NCI-H2171 treated with DMSO at 0.1 percent for 48 hours (cell line): ENCODE results near the gene ADSS1.

Experiments
- DNase-seq: peaks from one replicate; lab custom pipeline; 2025; lab: John Stamatoyannopoulos, UW

The ADSS1 gene

DNA sequence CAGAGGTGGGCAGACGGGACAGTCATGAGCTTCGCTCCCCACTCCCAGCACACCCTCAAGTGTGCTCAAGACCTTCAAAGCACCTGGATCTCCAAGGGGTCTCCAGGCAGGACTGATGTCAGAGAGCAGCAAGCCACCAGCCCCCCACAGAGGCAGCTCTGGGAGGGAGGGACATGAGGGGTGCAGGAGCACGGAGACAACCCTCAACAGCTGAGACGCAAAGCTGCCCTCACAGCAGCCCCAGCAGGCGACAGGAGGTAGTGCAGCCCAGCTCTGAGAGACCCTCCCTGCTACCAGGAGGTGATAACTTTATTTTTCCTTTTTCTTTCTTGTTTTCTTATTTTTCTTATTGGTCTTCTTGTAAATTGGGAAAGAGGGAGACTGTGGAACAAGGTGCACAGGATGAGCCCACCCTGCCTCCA, 46.8 kb downstream of the ADSS1 start:
- DNase-seq, result no peak

DNA sequence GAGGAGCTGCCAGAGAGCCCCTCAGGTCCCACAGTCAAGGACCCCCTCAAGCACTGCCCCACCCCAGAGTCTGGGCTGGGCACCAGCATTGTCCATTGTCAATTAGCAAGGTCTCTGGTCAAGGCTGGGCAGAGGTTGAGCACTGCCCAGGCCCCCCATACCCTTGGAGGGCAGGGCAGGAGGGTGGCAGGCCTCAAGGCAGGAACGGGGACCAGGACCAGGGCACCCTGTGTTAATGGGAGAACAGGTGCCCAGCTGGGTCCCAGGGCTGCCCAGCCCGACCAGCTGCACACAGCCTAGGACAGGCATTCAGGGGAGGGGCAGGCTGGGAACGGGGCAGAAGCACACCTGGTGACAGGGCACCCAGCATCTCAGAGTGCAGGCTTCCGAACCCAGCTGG, 47.3 kb downstream of the ADSS1 start:
- no peak for DNase-seq

DNA sequence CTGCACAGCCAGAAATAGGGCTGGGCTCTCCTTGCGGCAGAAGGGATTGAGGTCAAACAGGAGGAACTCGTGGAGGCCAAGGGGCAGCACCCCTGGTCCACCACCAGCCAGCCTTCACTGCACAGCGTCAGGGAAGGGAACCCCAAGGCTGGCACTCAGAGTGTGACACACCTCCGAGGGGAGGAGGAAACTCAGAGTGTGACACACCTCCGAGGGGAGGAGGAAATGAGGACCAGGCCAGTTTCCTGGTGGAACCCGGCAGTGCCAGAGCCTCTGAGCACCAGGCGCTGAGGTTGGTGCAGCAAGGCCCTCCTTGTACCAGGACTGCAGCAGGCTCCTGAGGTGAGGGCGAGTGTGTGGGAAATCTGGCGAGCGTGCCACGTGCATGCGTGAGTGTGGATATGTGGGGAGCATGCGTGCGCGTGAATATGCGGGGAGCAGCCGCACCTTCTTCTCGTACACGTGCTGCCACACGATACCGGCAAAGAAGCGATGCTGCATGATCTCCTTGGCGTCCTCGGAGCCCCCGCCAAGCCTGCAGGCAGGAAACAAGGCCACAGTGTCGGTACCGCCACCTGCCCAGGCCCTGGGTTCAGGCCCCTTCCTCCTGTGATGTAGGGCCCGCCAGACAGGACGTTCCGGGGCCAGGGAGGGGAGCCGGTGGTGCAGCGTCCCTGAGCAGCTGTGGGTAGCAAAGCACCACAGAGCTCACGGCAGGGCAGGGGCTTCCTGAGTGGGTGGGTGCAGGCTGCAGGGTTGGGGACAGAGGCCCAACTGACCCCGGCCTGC, 48.1 kb downstream of the ADSS1 start:
- DNase-seq, result no peak

DNA sequence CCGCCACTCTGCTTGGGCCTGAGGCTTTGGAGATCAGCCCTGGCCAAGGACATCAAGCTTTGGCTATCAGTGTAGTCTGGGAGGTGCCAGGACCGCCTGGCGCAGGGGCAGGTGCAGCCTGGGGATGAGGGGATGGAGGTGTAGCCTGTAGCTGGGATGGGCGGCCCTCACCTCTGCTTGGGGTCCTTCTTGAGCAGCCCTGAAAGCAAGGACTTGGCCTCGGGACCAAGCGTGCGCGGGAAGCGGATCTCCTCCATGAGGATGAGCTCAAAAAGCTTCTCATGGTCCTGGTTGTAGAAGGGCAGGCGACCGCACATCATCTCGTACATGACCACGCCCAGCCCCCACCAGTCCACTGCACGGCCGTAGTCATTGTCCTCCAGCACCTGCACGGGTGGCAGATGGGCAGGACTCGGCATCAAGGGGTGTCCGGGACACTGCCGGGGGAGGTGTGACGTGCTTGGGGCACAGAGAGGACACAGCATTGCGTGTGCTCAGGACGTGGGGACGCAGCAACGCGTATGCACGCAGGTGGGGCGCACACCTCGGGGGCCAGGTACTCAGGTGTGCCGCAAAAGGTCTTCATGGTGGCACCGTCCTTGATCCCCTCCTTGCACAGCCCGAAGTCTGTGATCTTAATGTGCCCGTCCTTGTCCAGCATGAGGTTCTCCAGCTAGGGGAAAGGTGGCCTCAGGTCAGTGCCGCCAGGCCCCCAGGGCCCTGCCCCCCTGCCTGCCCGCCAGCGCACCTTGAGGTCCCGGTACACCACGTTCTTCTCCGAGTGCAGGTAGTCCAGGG, 48.9 kb downstream of the ADSS1 start:
- DNase-seq, result no peak

DNA sequence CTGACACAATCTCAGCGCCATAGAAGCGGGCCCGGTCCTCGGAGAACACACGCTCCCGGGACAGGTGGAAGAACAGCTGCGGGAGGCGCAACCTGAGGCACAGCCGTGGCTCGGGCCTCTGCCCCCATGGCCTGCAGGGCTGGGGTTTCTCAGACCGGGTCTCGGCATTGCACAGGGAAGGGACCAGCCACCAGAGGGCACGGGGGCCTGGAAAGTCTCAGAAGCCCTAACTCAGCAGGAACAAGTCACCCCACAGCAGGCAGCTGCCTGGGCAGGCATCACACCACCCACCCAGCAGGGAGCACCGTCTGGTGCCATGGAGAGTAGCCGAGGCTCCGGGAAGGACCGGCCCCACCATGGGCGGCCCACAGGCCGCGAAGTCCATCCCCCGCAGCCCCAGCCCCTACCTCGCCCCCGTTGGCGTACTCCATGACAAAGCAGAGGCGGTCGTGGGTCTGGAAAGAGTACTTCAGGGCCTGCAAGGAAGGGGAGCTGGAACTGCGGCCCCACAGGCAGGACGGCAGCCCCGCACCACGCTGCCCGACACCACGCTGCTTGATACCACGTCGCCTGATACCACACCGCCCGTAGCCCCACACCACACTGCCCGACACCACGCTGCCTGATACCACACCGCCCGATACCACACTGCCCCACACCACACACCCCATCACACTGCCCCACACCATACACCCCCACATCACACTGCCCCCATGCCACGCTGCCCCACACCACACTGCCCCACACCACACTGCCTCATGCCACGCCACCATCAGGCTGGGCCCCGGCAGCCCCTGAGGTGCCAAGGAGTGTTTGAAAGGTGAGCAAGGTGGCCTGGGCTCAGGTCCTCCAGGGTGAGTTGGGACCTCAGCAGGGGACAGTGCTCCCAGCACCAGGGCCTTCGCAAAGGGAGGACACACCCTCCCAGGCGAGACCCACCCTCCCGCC, 49.8 kb downstream of the ADSS1 start:
- peak; percentile 32 for DNase-seq

DNA sequence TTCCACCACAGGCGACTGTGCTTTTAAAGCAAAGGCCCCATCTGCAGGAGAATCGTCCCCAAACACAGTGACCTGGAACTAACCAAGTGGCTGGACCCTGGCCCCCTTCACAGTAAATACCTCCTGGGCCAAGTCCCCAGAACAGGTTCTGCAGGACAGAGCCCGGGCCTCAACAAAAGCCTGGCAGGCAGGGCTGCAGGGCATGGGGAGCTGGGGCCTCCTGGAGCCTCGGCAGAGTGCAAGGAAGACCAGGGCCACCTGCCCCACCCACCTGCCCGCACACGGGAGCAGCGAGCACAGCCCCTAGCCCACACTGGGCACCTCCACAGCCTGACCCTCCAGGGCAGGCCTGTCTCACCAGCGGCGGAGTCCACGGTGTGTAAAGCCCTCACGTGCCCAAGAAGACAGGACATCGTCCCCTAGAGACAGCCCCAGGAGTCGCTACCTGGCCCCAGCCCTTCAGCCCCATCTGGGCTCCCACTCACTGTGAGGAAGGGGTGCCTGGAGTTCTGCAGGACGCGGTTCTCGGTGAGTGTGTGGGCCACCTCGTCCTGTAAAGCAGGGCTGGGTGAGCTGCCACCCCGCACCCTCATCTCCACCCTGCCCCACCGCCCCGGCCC, 50.5 kb downstream of the ADSS1 start:
- no peak for DNase-seq

DNA sequence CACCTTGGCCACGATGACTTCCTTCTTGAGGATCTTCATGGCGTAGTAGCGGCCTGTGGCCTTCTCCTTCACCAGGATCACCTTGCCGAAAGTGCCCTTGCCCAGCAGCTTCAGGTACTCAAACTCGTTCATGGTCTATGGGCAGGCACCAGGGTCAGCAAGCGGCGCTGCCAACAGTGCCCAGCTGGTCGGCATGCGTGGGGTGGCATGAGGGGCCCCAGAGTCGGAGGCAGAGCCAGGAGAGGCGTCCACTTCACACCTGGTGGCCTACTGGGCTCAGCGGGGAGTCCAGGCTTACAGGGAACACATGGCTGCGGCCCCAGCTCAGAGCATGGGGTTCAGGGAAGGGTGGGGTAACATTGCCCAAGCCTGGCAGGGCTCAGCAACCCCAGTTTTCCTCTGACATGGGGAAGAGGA, 51.1 kb downstream of the ADSS1 start:
- DNase-seq, result no peak

DNA sequence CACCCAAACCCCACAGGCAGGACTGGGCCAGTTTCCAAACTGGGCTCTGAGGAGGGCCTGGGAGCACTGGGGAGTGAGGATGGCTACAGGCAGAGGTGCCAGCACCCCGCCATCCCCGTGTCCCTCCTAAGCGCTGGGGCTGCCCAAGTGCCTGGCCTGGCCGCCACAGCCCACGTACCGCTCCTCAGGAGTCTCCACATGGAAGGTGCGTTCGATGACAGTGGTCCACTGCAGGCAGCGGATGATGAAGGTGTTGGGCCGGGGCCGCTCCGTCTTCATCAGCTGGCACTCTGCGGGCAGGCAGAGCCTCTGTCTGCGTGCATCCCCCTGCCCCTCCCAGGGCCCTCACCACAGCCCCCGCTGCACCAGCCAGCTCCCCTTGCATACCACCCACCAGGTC, 52.5 kb downstream of the ADSS1 start:
- DNase-seq, result no peak

DNA sequence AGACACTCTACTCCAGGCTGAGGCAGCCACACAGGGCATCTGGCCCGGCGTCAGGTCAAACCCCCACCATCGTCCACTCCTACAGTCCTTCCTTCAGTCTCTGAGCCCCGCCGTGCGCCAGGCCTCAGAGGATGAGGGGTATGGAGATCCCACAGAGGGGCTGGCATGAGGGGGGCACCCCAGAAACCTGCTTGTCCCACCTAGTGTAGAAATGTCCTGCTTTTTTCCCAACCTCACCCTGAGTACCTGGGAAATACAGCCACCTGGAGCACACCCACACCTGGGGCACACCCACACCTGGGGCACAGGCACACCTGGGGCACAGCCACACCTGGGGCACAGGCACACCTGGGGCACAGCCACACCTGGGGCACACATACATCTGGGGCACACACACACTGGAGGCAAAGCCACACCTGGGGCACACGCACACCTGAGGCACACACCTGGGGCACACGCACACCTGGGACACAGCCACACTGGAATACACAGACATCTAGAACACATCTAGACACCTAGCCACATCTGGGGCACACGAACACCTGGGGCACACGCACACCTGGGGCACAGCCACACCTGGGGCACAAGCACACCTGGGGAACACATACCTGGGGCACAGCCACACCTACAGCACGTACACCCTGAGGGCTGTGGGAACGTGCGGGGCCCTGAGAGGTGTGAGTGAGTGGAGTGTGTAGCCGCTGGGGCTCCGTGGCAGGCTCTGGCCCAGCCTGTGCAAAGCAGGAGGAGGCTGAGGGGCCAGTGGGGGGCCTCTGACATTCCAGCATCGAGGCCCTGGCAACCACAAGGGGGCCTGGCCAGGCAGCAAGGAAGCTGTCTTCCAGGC, 53.2 kb downstream of the ADSS1 start:
- no peak for DNase-seq

DNA sequence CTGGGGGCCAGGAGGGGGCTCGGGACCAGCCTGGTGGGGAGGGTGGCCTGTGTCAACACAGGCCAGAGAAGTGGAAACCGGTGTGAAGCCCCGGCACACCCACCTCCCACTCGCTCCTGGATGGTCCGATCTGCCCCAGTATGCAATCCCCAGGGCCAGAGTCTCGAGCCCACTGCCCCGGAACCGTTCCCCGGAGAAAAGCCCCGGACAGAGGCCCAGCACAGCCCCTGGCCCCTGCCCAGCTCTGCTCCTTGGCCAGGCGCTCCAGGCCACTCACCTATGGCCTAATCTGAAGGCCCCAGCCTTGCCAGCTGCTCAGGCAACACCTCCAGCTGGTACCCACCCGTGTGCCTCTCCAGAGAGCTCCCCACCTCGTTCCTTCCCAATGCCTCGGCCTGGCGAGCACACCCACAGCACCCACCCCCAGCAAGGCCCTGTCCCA, 53.8 kb downstream of the ADSS1 start:
- DNase-seq, result no peak

DNA sequence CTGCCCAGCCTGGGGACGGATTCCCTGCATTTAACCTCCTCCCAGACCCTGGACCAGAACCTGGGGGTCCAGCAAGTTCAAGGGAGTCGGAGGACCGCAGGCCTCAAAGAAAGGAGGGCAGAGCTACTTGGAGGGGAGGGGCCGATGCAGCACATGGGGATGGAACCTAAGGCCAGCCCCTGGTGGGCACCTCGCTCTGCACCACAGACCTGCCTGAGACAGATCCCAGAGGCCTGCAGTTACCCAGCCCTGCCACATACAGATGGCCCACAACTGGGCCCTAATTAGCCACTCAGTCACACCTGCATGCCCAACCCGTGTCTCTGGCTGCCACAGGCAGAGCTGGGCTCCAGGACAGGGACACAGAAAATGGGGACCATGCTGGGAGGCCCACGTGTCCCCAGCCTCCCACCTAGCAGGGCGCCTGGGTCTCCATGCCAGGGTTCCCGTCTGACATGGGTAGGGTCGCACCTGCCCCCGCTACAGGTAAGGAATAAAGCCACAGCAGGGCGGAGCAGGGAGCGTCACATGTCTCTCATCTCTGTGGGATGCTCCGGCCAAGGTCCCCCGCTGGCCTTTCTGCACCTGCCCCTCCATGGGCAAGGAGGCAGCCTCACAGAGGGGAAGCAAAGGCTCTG, 54.8 kb downstream of the ADSS1 start:
- no peak for DNase-seq

DNA sequence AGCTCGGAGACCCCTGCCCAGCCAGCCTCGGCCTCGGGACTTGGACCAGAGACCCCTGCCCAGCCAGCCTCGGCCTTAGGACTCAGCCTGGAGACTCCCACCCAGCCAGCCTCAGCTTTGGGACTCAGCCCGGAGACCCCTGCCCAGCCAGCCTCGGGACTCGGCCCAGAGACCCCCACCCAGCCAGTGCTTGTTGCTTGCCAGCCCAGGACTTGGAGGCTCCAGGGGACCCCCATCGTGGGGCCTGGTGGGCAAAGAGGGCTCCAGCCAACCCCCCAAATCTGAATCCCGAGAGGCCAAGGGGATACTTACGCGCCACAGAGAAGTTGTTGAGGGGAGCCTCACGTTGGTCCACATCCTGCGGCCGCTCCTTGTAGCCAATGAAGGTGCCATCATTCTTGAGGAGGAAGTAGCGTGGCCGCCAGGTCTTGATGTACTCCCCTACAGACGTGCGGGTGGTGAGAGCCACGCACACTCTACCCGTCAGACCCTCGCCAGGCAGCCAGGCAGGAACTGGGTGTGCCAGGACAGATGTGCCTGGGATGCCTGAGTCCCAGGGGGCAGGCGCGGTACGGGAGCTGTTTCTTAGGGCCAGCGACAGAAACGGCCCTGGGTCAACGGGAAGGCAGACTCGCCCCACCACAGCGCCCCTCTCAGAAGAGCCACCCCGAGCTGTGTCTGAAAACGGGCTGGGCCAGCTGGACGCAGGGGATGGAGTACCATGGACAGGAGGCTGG, 55.9 kb downstream of the ADSS1 start:
- DNase-seq, result no peak

DNA sequence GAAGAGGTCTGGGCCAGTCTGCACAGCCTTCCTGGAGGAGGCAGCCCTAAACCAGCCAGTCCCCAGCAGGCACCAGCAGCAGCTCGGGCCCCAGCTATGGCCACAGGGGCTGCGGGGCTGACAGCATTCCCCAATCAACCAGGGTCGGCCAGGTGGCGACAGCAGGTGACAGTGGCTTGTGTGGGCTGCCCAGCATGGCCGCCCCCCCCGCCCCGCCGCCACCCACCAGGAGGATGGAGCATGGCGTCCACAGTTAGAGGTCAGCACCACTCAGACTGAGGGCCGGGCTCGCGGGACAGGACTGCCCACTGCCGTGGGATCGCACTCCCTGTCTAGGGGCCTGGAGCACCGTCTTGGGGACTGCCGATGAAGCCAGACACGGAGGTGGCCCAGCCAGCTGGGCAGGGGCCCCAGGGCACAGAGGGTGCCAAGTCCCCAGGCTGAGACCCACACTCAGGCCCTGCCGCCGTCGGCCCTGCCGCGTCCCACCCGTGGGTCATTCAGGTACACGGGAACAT, 56.5 kb downstream of the ADSS1 start:
- DNase-seq, result no peak

DNA sequence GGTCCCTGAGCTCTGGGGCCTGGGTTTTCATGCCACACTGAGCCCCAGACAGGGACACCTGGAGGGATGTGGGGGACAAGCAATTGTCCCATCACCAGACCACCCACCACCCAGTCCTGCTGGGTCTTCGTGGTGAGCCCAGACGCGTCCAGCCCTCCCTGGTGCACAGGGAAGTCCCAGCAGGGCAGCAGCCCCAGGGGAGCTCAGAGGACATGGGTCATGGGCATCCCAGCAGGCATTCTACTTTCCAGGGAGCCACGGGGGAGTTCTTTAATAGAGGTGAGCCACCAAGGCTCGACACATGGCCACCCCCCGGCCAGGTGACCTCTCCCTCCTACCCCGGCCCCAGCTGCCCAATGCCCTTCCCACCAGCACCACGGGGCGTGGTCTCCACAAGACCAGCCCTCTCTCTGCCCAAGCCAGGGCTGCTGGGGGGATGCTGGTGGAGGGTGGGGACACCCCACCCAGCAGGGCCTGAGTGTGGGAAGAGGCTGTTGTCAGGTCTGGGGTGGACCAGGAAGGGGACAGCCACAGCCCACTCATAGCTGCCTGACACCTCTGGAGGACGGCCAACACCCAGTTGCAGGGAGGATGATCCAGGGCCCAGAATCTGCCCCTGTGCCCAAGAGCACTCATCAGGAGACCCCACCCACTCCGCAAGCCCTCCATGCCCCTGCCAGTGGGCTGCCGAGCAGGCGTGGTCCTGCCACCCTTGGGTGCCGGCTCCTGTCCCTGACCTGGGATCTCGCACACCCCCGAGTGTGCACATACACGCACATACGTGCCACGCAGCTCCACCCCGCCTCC, 57.4 kb downstream of the ADSS1 start:
- no peak for DNase-seq

DNA sequence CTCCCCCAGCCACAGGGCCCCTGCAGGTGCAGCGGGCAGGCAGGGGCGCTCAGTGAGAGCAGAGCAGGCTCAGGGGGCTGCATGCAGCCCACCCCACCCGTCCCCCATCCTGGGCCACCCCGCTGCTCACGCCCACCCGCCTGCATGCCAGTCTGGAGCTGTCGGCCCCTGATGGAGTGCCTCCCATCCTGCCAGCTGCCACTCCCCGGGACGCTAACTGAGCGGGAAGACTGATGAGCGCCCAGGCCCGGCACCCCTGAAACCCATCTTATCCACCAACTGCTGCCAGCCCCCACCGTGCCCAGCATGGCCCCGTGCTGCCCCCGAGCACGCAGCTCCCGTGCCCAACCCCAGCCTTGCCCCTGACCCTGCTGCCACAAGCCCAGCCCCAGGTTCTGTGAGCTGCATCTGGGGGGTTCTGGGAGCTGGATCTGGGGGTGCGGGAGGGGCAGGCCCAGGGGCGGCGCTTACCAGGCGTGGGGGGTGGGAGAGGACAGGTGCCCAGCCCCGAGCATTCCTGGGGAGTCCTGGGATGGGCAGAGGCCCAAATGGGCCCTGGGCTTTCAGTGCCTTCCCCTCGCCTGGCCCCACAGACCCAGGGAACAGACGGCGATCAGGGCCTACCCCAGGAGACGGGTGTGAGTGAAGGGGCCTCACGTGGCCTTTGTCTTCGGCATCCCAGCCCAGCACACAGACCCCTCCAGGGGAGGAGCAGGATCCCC, 58.2 kb downstream of the ADSS1 start:
- peak; percentile 21 for DNase-seq

DNA sequence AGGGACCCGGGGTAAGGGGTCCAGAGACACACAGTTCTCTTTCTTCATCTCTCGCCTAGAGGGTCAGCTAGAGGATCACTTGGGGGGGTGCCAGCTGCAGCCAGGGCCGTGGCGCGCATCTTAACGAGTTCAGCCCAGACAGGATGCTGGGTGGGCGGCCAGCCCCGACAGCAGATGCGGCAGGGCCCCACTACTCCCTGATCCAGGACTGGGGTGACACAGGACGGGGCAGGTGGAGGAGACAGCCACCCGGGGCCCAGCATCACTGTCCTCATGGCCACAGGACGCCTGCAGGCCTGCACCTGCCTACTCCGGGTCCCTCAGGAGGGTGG, 58.7 kb downstream of the ADSS1 start:
- no peak for DNase-seq

DNA sequence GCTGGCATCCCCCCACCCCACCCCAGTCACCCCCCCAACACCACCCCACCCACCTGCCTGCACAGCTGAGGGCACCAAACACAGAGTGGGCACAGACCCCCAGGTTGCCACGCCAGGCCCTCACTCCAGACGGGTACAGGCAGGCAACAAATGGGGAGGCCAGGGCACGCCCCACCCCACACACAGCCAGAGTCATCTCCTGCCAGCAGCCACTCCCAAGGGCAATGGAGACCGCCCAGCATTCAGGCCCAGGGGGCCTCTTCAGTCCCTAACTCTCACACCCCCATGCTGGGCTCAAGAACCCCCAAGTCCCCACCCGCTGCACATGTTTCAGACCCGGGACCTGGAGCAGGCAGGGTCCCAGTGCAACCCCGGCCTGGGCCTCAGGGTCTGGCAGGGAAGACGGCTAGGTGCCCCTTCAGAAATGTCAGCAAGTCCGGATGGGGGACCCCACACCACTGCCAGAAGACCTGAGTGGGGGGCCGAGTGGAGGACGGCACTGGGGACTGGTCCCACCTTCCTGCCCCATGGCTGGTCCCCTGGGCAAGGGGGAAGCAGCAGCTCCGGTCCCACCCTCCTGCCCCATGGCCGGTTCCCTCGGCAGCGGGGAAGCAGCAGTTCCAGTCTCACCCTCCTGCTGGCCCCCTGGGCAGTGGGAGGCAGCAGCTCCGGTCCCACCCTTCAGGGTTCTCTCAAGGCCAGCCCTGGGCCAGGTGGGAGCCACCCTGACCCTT, 59.6 kb downstream of the ADSS1 start:
- no peak for DNase-seq
